Stimulated activated CD4-positive, alpha-beta T cell treated with anti-CD3 and anti-CD28 coated beads, Interleukin-15, amount 100 ng/mL, for 48 hours (primary cell): ENCODE measurements around the gene B4GALNT1.
A peak's percentile ranks its signal among the peaks of the same experiment; 100 is the strongest.
"Not testable (repeated sequence)": the region's sequence is repeated elsewhere in the genome, so short reads cannot be mapped to it uniquely, and the experiment has no call there.

Experiments used
- DNase-seq, 2 donors: peaks; one replicate each; pipeline ENCODE4 v3.0.0-alpha.2; 2020; ENCODE audit warnings: low read depth in 2 of 2

The B4GALNT1 gene

DNA sequence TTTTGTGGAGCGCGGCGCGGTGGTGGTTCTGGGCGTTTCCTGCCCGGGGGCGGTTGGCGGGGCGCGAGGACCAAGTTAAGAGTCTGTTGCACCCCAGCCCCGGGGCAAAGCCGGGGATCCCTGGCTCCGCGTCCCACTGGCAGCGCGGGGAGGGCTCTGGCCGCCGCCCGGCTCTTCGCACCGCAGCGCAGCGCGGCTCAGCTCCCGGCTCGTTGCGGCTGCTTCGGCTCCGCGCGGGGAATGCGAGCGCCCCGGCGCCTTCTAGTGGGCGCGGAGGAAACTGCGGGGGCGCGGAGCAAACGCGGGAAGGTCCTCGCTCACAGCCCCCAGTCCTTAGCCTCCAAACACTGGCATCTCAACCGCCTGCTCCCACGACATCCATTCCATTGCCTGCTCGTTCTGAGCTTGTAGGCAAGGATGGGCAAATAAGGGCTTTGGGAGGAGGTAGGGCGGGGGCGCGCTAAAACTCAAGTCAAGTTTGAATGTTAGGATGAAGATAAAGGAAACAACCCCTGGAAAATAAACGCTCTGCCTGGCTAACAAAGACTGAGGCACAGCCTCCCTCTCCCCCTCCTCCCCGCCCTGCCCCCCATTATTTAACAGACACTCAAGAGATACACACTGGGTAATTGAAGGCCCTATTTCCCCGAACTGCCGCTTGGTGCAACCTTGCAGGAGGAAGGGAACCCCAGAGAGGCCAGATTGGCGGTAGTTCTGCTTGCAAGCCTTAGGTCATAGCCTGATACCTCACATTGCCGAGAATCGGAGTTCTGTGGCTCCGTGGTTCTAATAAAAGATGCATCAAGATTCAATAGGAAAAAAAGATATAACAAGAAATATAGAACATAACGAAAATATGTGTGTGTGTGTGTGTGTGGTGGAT lies at the start of gene B4GALNT1:
TSS of gene B4GALNT1 (minus strand) at position 244 of the 883 bp plus-strand sequence. CDS start 1,069 bp downstream, outside the sequence.
- DNase-seq, result peak; percentile 46 to 65

DNA sequence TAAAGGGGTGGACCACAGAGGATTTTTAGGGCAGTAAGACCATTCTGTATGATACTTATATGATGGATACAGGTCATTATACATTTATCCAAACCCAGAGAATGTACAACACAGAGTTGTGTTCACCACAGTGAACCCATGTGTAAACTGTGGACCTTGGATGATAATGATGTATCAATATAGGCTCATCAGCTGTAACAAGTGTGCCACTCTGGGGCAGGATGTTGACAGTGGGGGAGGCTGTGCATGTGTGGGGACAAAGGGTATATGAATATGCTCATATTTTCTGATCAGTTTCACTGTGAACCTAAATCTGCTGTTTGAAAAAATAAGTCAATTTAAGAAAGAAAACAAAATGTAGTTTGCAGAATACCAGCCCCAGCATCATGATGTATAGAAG lies 46.7 kb upstream of the B4GALNT1 start:
- no peak for DNase-seq

DNA sequence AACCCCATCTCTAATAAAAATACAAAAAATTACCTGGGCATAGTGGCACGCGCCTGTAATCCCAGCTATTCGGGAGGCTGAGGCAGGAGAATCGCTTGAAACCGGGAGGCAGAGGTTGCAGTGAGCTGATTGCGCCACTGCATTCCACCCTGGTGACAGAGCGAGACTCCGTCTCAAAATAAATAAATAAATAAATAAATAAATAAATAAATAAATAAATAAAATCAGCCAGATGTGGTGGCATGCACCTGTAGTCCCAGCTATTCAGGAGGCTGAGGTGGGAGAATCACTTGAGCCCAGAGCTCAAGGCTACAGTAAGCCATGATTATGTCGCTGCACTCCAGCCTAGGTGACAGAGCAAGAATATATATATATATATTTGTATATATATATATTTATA lies 44.9 kb upstream of the B4GALNT1 start:
- not testable (repeated sequence) for DNase-seq

DNA sequence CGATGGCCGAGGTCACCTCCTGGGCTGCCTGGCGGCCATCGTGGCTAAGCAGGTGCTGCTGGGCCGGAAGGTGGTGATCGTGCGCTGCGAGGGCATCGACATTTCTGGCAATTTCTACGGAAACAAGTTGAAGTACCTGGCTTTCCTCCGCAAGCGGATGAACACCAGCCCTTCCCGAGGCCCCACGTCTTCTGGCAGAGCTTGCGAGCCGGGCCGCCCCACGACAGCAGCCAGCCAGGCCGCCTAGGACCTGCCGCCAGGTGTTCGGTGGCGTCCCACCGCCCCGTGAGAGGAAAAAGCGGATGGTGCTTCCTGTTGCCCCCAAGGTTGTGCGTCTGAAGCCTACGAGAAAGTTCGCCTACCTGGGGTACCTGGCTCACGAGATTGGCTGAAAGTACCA lies 41.7 kb upstream of the B4GALNT1 start:
- DNase-seq, result no peak

DNA sequence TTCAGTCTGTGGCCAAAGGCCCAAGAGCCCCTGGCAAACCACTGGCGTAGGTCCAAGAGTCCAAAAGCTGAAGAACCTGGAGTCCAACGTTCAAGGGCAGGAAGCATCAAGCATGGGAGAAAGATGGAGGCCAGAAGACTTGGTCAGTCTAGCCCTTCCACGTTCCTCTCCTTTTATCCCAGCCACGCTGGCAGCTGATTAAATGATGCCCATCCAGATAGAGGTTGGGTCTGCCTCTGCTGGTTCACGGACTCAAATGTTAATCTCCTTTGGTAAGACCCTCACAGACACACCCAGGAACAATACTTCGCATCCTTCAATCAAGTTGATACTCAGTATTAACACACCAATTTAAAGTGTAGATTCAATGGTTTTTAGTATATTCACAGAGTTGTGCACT lies 39.8 kb upstream of the B4GALNT1 start:
- no peak for DNase-seq

DNA sequence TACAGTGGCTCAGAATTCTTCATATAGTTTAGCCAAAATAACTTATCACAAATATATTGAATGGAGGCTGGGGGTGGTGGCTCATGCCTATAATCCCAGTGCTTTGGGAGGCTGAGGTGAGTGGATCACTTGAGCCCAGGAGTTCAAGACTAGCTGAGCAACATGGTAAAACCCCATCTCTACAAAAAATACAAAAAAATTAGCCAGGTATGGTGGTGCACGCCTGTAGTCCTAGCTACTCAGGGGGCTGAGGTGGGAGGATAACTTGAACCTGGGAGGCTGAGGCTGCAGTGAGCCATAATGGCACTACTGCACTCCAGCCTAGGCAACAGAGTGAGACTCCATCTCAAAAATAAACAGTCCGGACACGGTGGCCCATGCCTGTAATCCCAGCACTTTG lies 38.8 kb upstream of the B4GALNT1 start:
- DNase-seq, result not testable (repeated sequence)

DNA sequence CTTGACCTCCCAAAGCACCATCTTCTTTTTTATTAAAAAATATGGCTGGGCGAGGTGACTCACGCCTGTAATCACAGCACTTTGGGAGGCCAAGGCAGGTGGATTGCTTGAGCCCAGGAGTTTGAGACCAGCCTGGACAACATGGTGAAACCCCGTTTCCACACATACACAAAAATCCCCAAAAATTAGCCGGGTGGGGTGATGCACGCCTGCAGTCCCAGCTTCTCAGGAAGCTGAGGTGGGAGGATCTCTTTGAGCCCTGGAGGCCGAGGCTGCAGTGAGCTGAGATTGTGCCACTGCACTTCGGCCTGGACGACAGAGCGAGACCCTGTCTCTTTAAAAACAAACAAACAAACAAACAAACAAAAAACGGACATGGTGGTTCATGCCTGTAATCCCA lies 36.7 kb upstream of the B4GALNT1 start:
- DNase-seq, result not testable (repeated sequence)

DNA sequence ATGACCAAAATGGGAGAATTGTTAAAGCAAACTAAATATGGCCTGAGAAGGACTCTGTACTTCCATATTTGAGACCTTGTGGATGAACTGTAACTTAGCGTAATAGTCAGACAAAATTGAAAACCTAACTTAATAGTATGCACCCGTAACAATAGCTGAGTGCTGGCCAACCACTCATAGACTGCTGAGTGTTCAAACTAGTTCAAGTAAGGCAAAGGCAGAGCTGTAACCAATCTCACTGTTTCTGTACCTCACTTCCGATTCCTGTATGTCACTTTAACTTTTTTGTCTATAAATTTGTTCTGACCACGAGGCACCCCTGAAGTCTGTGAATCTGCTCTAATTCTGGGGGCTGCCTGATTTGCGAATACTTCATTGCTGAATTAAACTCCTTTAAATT lies 33.9 kb upstream of the B4GALNT1 start:
- no peak for DNase-seq

DNA sequence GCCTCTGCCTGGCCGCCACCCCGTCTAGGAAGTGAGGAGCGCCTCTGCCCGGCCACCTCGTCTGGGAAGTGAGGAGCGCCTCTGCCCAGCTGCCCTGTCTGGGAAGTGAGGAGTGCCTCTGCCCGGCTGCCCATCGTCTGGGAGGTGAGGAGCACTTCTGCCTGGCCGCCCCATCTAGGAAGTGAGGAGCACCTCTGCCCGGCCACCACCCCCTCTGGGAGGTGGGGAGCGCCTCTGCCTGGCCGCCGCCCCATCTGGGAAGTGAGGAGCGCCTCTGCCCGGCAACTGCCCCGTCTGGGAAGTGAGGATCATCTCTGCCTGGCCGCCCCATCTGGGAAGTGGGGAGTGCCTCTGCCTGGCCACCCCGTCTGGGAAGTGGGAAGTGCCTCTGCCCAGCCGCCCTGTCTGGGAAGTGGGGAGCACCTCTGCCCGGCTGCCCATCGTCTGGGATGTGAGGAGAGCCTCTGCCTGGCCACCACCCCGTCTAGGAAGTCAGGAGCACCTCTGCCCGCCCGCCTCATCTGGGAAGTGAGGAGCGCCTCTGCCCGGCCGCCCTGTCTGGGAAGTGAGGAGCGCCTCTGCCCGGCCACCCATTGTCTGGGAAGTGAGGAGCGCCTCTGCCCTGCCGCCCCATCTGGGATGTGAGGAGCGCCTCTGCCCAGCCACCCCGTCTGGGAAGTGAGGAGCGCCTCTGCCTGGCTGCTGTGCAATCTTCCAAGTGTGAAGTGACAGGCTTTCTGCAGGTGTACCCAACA lies 32.2 kb upstream of the B4GALNT1 start:
- DNase-seq, result not testable (repeated sequence)

DNA sequence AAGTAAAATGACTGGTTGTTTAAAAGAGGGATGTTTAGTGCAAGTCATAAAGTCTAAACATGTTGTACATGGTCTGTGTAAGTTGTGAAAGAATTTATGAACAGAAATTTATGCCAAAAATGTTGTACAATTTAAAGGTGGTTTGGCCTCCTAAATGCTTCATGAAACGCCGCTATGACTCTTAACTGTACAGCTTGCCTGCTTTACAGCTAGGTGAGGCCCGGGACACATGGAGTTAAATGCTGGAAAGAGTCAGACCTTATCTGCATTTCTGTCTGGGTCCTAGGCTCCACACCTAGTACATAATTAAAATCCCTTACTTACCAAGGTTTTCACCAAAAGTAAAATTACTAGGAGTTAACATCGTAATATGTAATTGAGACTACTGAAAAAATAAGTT lies 28.4 kb upstream of the B4GALNT1 start:
- no peak for DNase-seq

DNA sequence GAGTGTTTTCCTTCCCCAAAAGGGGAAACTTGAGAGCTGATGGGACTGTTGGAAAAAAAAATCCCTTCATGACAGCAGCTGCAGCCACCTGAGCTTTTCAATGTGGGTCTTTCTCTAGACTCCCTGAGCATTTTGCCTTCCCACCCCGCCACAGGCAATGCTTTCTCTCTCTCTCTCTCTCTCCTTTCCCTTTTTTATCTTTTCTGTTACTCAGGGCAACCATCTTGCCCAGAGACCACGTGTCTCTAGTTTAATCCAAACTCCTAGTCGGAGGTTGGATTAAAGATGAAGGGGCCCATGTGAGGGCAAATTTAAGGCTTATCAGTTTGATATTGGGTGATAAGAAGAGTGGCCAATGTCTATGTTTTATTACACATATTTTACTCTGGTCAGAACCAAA lies 25.9 kb upstream of the B4GALNT1 start:
- DNase-seq, result no peak

DNA sequence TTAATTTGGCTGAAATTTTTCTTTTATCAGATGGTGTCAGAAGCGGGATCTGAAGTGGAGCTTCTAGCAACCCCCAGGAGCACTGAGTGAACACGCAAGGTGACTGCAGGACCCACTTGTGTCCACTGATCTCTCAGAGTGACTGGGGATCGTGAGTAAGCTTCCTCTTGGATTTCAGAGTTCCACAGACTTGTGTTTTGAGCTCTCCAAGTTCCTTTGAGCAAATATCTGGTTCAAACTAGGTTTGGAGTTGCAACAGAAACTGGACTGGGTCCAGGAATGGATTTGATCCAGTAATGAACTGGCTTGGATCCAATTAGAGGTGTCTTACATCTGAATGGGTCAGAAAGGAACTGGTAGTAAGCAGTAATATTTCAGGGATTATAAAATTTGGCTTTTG lies 24.7 kb upstream of the B4GALNT1 start:
- DNase-seq, result no peak

DNA sequence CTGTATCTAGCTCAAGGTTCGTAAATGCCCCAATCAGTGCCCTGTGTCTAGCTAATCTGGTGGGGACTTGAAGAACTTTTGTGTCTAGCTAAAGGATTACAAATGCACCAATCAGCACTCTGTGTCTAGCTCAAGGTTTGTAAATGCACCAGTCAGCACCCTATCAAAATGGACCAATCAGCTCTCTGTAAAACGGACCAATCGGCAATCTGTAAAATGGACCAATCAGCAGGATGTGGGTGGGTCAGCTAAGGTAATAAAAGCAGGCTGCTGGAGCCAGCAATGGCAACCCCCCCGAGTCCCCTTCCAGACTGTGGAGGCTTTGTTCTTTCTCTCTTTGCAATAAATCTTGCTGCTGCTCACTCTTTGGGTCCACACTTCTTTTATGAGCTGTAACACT lies 23.4 kb upstream of the B4GALNT1 start:
- DNase-seq, result not testable (repeated sequence)

DNA sequence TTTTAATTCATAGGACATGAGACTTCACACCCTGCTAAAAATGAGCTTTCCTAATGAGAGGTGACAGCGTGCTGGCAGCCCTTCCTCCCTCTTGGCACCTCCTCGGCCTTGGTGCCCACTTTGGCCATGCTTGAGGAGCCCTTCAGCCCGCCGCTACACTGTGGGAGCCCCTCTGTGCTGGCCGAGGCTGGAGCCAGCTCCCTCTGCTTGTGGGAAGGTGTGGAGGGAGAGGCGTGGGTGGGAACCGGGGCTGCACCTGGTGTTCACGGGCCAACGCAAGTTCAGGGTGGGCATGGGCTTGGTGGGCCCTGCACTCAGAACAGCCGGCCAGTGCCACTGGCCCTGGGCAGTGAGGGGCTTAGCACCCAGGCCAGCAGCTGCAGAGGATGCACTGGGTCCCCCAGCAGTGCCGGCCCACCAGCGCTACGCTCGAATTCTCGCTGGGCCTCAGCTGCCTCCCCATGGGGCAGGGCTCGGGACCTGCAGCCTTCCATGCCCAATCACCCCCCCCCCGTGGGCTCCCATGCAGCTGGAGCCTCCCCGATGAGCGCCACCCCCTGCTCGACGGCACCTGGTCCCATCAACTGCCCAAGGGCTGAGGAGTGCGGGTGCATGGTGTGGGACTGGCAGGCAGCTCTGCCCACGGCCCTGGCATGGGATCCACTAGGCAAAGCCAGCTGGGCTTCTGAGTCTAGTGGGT lies 22.7 kb upstream of the B4GALNT1 start:
- DNase-seq, result no peak

DNA sequence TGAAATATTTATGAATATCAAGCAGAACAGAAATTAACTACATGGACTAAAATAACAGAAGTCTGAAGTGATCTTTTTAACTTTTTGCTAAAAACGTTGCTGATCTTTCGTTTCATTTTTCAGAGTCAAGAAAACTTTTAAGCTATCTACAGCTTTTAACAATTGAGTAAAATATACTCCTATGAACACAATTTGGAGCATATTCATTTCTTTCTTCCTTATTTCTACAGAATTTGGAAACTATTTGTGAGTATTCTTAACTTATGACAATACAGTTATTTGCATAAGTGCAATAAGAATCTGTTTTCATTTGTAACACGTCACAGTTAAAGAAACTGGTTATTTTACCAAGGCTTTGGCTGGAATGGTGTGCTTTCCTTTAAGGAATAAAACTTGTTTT lies 21.0 kb upstream of the B4GALNT1 start:
- DNase-seq, result no peak

DNA sequence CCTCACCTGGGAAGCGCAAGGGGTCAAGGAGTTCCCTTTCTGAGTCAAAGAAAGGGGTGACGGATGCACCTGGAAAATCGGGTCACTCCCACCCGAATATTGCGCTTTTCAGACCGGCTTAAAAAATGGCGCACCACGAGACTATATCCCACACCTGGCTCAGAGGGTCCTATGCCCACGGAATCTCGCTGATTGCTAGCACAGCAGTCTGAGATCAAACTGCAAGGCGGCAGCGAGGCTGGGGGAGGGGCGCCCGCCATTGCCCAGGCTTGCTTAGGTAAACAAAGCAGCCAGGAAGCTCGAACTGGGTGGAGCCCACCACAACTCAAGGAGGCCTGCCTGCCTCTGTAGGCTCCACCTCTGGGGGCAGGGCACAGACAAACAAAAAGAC lies 13.7 kb upstream of the B4GALNT1 start:
- DNase-seq, result not testable (repeated sequence)

DNA sequence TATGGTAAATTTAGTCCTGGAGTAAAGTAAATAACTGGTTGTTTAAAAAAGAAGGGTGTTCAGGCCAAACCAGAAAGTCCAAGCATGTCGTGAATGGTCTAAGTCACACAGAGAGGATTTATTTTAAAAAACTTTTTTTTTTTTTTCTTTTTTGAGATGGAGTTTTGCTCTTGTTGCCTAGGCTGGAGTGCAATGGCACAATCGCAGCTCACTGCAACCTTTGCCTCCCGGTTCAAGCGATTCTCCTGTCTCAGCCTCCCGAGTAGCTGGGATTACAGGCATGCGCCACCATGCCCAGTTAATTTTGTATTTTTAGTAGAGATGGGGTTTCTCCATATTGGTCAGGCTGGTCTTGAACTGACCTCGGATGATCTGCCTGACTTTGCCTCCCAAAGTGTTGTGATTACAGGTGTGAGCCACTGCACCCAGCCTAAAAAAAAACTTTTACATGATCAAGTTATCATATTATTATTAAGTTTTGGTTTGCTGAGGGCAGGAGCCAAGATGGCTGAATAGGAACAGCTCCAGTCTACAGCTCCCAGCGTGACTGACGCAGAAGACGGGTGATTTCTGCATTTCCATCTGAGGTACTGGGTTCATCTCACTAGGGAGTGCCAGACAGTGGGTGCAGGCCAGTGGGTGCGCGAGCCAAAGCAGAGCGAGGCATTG lies 13.1 kb upstream of the B4GALNT1 start:
- not testable (repeated sequence) for DNase-seq

DNA sequence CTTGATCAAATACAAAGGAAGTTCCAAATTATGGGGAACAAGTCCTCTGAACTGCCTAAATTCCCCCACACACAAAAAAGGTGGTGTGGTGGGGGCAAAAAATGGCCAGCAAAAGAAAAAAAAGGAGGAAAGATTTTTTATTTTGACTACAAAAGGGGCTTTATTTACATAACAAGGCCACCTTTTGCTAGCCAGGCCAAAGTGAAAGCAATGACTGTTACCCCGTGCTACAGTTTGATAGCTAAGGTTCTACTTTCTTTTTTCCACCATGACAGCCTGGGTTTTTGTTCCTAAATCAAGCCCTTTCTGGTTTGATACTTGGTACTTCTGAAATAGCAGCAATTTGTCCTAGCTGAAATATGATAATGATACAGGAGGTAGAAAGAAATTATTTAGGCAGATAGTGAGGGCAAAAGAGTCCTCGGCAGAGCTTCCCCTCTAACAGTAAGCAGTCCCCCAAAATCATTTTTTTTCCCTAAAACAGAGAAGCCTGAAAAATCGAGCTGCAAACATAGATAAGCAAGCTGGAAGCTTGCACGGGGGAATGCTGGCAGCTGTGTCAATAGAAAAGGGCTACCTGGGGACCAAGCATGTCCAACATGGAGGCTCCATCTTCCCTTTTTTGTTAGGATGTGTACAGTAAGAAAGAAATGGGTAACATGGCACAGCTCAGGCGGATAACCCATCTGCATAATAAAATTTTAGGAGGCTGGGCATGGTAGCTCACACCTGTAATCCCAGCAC lies 8.9 kb upstream of the B4GALNT1 start:
- DNase-seq, result no peak

DNA sequence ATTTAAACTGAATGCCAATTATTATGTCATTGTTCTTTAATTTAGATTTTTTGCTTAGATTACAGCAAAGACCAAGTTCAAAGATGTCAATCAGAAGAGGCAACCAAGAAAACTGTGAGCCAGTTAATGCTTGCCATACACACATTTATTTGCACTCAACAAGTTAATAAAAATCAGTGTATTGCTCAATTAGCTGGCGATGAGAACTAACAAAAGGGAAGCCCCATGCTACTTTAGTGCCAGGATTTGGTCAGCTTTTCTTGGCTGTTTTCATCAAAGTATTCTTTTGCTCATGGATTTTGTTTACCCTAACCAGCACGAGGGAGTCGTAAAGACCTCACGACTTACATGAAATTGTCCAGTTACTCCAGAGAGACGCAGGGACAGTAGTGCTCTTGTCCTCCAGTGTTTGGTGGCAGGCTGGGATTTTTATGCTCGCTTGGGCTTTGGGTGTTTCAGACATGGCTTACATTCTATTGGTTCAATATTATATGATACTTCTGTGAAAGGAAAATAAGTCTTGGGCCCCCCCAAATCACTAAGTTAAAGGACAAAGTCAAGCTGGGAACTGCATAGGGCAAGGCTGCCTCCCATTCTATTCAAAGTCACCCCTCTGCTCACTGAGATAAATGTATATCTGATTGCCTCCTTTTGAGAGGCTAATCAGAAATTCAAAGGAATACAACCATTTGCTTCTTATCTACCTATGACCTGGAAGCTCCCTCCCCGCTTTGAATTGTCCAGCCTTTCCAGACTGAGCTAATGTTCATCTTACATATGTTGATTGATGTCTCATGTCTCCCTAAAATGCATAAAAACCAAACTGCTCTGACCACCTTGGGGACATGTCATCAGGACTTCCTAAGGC lies 7.4 kb upstream of the B4GALNT1 start:
- DNase-seq, result no peak

DNA sequence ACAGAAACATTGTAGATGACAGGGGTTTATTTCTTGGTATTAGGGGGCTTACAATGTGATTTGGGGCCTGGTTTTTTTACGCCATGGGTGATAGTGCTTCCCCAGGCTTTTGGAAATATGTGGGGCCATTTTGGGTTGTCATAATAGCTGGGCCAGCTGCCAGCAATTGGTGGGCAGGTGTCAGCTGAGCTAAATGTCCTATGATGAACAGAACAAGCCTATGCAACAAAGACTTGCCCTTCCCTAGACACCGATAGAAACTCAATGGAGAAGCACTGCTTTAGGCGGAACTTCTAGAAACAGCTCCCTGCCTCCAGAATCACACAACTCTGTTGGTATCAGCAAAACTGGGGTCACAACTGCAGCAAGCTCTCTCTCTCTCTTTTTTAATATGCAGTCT lies 5.1 kb upstream of the B4GALNT1 start:
- no peak for DNase-seq
